Right lobe of liver (tissue), 6 donors: ENCODE results near the gene KLF16. TPM values are rescaled to one million over a fixed set of nuclear protein-coding genes. Genes with fewer than 3 reads are reported as not detected.
A peak's percentile ranks its signal among the peaks of the same experiment; 100 is the strongest.

Source experiments
- ATAC-seq, 4 donors: fragments of 200-7000 bp; cut with Tn5 transposase; one replicate each; pipeline ENCODE4 v1.9.1; 2020; ENCODE audit warnings: mild to moderate bottlenecking in 4 of 4, moderate library complexity in 4 of 4
- DNase-seq, 3 donors: peaks; one replicate each; pipeline ENCODE4 v3.0.0-alpha.2; 2020
- H3K27ac ChIP-seq, 3 donors: fragments of 200-600 bp; one replicate each; pipeline ENCODE4 v1.8.0; 2022
- H3K27me3 ChIP-seq, 2 donors: fragments of 200-600 bp; one replicate each; pipeline ENCODE4 v1.8.0; 2022
- H3K36me3 ChIP-seq, 4 donors: fragments of 200-600 bp; sonication (generic) in 1 of 4; one replicate each; pipeline versions ENCODE4 v1.5.1 to v1.8.0; 2017 to 2022; ENCODE audit warnings: control low read depth in 1 of 4
- H3K4me1 ChIP-seq, 4 donors: fragments of 200-600 bp; sonication (generic) in 1 of 4; one replicate each; pipeline versions ENCODE4 v1.5.1 to v1.8.0; 2017 to 2022; ENCODE audit warnings: control low read depth in 1 of 4
- H3K4me3 ChIP-seq, 3 donors: fragments of 200-600 bp; one replicate each; pipeline ENCODE4 v1.8.0; 2022
- H3K9me3 ChIP-seq, 4 donors: fragments of 200-600 bp; sonication (generic) in 1 of 4; one replicate each; pipeline versions ENCODE4 v1.5.1 to v1.8.0; 2017 to 2022; ENCODE audit warnings: control low read depth in 1 of 4
- POLR2A ChIP-seq: fragments of 450-650 bp; IDR thresholded peaks from one replicate; pipeline ENCODE4 v1.6.1; 2017; ENCODE audit warnings: antibody characterized with exemption, mild to moderate bottlenecking
- WGBS: methylation state at CpG from one replicate; pipeline ENCODE4 v1.1.6; 2018; ENCODE audit warnings: low coverage, low lambda C conversion rate; ENCODE audit not compliant: insufficient coverage; ENCODE audit errors: missing lambda C conversion rate; 5-methylcytosine and 5-hydroxymethylcytosine counted together
- intact Hi-C, 2 donors: fragments of 100-400 bp; cut with DNase I; formaldehyde crosslinking; loops; one replicate each; pipeline versions ENCODE4 v1.11.2 to v1.14.1; 2022
- total RNA-seq, 6 experiments: library from RNA; depleted of rRNA in 2 of 6; stranded (reverse); fragments of >200 nt in 2 of 6; fragmentation: NEBNext Ultra II Directional in 3 of 6; extraction: Animal tissue kit (Norgen Biotek cat#: 25700) in 3 of 6; gene quantifications; one replicate each; pipeline versions ENCODE4 v1.1.0 to v1.2.4, GENCODE V29; 2016 to 2023
- TF ChIP-seq, protein P1 (sequence below), 4 donors: fragments of 200-600 bp in 3 of 4; fragments of 450-650 bp in 1 of 4; IDR thresholded peaks; one replicate each; pipeline versions ENCODE4 v1.5.1 to v1.8.0; 2016 to 2022; ENCODE audit warnings: antibody characterized with exemption in 4 of 4, mild to moderate bottlenecking in 2 of 4
- donor health status: DM: no; HTN: yes; CAD: no.
- donor health status: DM: no; HTN: no; CAD: no.
- donor health status: DM: no; HTN: no; CAD: no.
- donor health status: DM: no; HTN: yes; CAD: no.
- donor health status: DM: no; HTN: yes; CAD: no.

The KLF16 gene
- total RNA-seq, 6 experiments from 2014 or later: 9.9 to 23.6 (median 10.8) TPM

DNA sequence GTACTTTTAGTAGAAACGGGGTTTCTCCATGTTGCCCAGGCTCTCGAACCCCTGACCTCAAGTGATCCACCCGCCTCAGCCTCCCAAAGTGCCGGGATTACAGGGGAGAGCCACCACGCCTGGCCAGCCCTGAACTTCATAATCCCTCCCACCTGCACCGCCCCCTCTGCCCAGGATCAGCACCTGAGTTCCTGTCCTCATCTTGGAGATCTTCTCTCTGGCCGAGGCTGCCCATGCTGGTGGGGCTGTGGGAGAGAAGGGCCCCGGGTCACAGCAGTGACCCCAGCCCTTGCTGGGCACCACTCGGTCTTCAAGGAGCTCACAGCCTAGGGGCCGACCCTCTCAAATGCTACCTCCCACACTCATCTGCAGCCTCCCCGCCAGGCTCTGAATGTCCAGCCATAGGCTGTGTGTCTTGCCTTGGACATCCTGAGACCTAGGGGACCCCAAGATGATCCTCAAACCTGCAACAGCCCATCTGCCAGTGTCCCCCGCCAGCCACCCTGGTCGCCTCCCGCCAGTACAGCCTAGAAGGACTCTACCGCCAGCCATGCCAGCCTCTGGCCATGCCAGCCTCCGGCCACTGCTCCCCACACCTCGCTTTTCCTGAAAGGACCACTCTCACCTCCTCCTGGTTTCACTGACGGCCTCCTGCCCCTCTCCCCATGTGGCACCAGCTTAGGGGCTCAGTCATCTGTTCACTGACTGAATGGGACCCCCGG lies 52.8 kb downstream of the KLF16 start:
- ATAC-seq: no peak
- no peak for TF ChIP-seq POLR2A
- TF ChIP-seq, protein P1, sequence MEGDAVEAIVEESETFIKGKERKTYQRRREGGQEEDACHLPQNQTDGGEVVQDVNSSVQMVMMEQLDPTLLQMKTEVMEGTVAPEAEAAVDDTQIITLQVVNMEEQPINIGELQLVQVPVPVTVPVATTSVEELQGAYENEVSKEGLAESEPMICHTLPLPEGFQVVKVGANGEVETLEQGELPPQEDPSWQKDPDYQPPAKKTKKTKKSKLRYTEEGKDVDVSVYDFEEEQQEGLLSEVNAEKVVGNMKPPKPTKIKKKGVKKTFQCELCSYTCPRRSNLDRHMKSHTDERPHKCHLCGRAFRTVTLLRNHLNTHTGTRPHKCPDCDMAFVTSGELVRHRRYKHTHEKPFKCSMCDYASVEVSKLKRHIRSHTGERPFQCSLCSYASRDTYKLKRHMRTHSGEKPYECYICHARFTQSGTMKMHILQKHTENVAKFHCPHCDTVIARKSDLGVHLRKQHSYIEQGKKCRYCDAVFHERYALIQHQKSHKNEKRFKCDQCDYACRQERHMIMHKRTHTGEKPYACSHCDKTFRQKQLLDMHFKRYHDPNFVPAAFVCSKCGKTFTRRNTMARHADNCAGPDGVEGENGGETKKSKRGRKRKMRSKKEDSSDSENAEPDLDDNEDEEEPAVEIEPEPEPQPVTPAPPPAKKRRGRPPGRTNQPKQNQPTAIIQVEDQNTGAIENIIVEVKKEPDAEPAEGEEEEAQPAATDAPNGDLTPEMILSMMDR (IDR thresholded peaks at IDR 0.05): no peak
- intact Hi-C loops: no loop called here
- Histone ChIP-seq H3K4me3 (no peak overlapping the region), H3K27me3 (no peaks in the 10 kb centered on the region), H3K27ac (no peak overlapping the region), H3K4me1 (peaks cover 0 to 6% (median 0%) of the 10 kb centered on the region in 4 donors), H3K36me3 (peaks cover 0 to 8% (median 5%) of the 10 kb centered on the region in 4 donors), H3K9me3 (no peaks in the 10 kb centered on the region)
- DNase-seq: peak; percentile 25 to 51 (median 49)
- WGBS: 97% methylated on average over 5 of the region's 19 CpGs

- ATAC-seq (no peak), DNase-seq (peak in 1 of 3 donors; percentile 49)
- no peaks in the 10 kb centered on the region for H3K9me3 ChIP-seq
- intact Hi-C loops: no loop called here
- TF ChIP-seq POLR2A: no peak
- TF ChIP-seq, protein P1 (IDR thresholded peaks at IDR 0.05): no peak
- no peaks in the 10 kb centered on the region for H3K36me3 ChIP-seq
- no peak overlapping the region for H3K4me3 ChIP-seq
- no CpG with 5 or more reads among the region's 18 CpGs for WGBS
- peaks cover 0 to 6% (median 0%) of the 10 kb centered on the region in 4 donors for H3K4me1 ChIP-seq
- no peaks in the 10 kb centered on the region for H3K27me3 ChIP-seq
- H3K27ac ChIP-seq: no peak overlapping the region
Measured at GRCh38 chr19:1809678-1810077, 53.7 kb downstream of the KLF16 start.

DNA sequence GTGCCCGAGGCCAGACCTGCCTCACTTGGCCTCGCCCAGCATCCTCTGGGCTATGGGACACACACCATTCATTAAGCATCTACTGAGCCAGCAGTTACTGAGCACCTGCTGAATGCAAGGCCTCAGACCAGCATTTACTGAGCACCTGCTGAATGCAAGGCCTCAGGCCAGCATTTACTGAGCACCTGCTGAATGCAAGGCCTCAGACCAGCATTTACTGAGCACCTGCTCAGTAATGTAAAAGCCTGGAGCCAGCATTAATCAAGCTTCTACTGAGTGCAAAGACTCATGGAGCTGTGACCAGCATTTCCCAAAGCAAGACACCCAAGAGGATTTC lies 55.0 kb downstream of the KLF16 start:
- Histone ChIP-seq H3K27me3 (no peaks in the 10 kb centered on the region), H3K4me3 (no peak overlapping the region), H3K36me3 (no peaks in the 10 kb centered on the region), H3K27ac (no peak overlapping the region), H3K4me1 (peaks cover 0 to 6% (median 0%) of the 10 kb centered on the region in 4 donors), H3K9me3 (no peaks in the 10 kb centered on the region)
- no peak for ATAC-seq
- no CpG with 5 or more reads among the region's 2 CpGs for WGBS
- TF ChIP-seq, protein P1 (IDR thresholded peaks at IDR 0.05): no peak
- no peak for TF ChIP-seq POLR2A
- no peak for DNase-seq
- intact Hi-C loops: no loop called here

- no peaks in the 10 kb centered on the region for H3K9me3 ChIP-seq
- H3K4me3 ChIP-seq: no peak overlapping the region
- no peaks in the 10 kb centered on the region for H3K27me3 ChIP-seq
- ATAC-seq (no peak), DNase-seq (no peak)
- WGBS: 83% methylated on average over 6 of the region's 30 CpGs
- peaks cover 0 to under 1% (median 0%) of the 10 kb centered on the region in 4 donors for H3K4me1 ChIP-seq
- no peaks in the 10 kb centered on the region for H3K36me3 ChIP-seq
- intact Hi-C loops: no loop called here
- TF ChIP-seq, protein P1 (IDR thresholded peaks at IDR 0.05): no peak
- no peak for TF ChIP-seq POLR2A
- no peak overlapping the region for H3K27ac ChIP-seq
Measured at GRCh38 chr19:1807695-1808394, 55.5 kb downstream of the KLF16 start.
